Pancreas (tissue), 10 donors: ENCODE results near the gene PIGT. TPM values are rescaled to one million over a fixed set of nuclear protein-coding genes. Genes with fewer than 3 reads are reported as not detected.

Source experiments
- ATAC-seq, 4 donors: fragments of 200-7000 bp; cut with Tn5 transposase; one replicate each; pipeline versions ENCODE4 v1.8.0 to v1.9.1; 2020; ENCODE audit warnings: mild to moderate bottlenecking in 4 of 4, moderate library complexity in 4 of 4
- DNase-seq, 6 donors: peaks; one replicate each; pipeline ENCODE4 v3.0.0-alpha.2; 2020
- FAIRE-seq: peaks from 2 replicates; lab custom pipeline; 2012; peaks lifted over from hg19 to GRCh38; lab: Jason Lieb, UNC
- H3K27ac ChIP-seq, 4 donors: fragments of 200-600 bp; sonication (generic); 1 replicate in 3 of 4; 2 replicates in 1 of 4; pipeline versions ENCODE4 v1.5.0 to v1.8.0; 2020
- H3K27me3 ChIP-seq, 4 donors: fragments of 200-600 bp; one replicate each; pipeline ENCODE4 v1.8.0; 2021
- H3K36me3 ChIP-seq, 3 donors: fragments of 200-600 bp; sonication (generic) in 1 of 3; one replicate each; pipeline versions ENCODE4 v1.5.0 to v1.8.0; 2020 to 2021
- H3K4me1 ChIP-seq, 3 donors: fragments of 200-600 bp; one replicate each; pipeline ENCODE4 v1.8.0; 2021
- H3K4me3 ChIP-seq, 4 donors: fragments of 200-600 bp; sonication (generic) in 2 of 4; one replicate each; pipeline versions ENCODE4 v1.5.0 to v1.8.0; 2020 to 2021
- H3K9me3 ChIP-seq, 4 donors: fragments of 200-600 bp; one replicate each; pipeline ENCODE4 v1.8.0; 2021
- CTCF ChIP-seq, 4 donors: fragments of 200-600 bp; sonication (generic) in 3 of 4; IDR thresholded peaks; one replicate each; pipeline versions ENCODE4 v1.5.0 to v1.8.0; 2021; ENCODE audit warnings: antibody characterized with exemption in 4 of 4
- whole genome bisulfite sequencing, 2 donors: extraction: QIAGEN DNeasy Blood & Tissue Kit; methylation state at CpG; one replicate each; pipeline ENCODE4 v1.1.7; 2013; 5-methylcytosine and 5-hydroxymethylcytosine counted together
- intact Hi-C, 3 donors: fragments of 100-400 bp; cut with DNase I; formaldehyde crosslinking; loops; one replicate each; pipeline versions ENCODE4 v1.11.1 to v1.14.2; 2022
- polyA plus RNA-seq, 2 donors: library from polyadenylated mRNA; stranded (reverse); fragments of 200-250 nt; gene quantifications; one replicate each; pipeline ENCODE4 v1.2.3, GENCODE V29; 2013
- total RNA-seq, 6 donors: library from RNA; stranded (reverse); fragmentation: NEBNext Ultra II Directional in 4 of 6; extraction: Animal tissue kit (Norgen Biotek cat#: 25700) in 4 of 6; gene quantifications; one replicate each; pipeline versions ENCODE4 v1.2.1 to v1.2.4, GENCODE V29; 2021 to 2023
- donor health status: healthy with polysubstance abuse.
- donor health status: DM: no; HTN: no; CAD: no; lungs with moderate emphysema.
- donor health status: DM: no; HTN: no; CAD: no.
- donor health status: control.
- donor health status: control.
- donor health status: Bipolar disorder and iron deficiency.
- donor health status: DM: yes; HTN: yes; CAD: no.
- donor health status: DM: no; HTN: no; CAD: no.
- donor health status: DM: no; HTN: no; CAD: no.
- donor health status: DM: yes; HTN: yes; CAD: no.

Gene PIGT
- total and polyA plus RNA-seq, 8 donors = 35.3 to 69.1 (median 52.7) TPM

GRCh38 chr20:45394221-45395113 lies 21.5 kb upstream of the PIGT start:
- FAIRE-seq = no peak
- H3K4me3 ChIP-seq = no peak overlapping the region
- WGBS, 2 donors = 77 to 79% methylated on average over 21 of the region's 21 CpGs
- no peak for TF ChIP-seq CTCF (IDR thresholded peaks at IDR 0.05)
- peak in 1 of 6 donors; percentile 42 for DNase-seq
- H3K27me3 ChIP-seq = no peaks in the 10 kb centered on the region
- H3K27ac ChIP-seq = no peak overlapping the region
- intact Hi-C loops = no loop called here
- no peaks in the 10 kb centered on the region for H3K9me3 ChIP-seq
- H3K4me1 ChIP-seq = no peaks in the 10 kb centered on the region
- no peak for ATAC-seq
- H3K36me3 ChIP-seq = no peaks in the 10 kb centered on the region

GRCh38 chr20:45395114-45395415 lies 20.9 kb upstream of the PIGT start:
- Histone ChIP-seq H3K36me3 (no peaks in the 10 kb centered on the region), H3K4me3 (no peak overlapping the region), H3K27me3 (no peaks in the 10 kb centered on the region), H3K27ac (no peak overlapping the region), H3K9me3 (no peaks in the 10 kb centered on the region), H3K4me1 (no peaks in the 10 kb centered on the region)
- DNase-seq (no peak), ATAC-seq (no peak), FAIRE-seq (no peak)
- intact Hi-C loops = no loop called here
- WGBS, 2 donors = 79 to 83% methylated on average over 7 of the region's 7 CpGs
- no peak for TF ChIP-seq CTCF (IDR thresholded peaks at IDR 0.05)

GRCh38 chr20:45399018-45399417 lies 16.9 kb upstream of the PIGT start:
- no peak overlapping the region for H3K4me3 ChIP-seq
- WGBS, 2 donors = 97 to 98% methylated on average over 1 of the region's 1 CpG
- no peak for TF ChIP-seq CTCF (IDR thresholded peaks at IDR 0.05)
- no peaks in the 10 kb centered on the region for H3K4me1 ChIP-seq
- no peak overlapping the region for H3K27ac ChIP-seq
- ATAC-seq = no peak
- intact Hi-C loops = no loop called here
- no peak for DNase-seq
- no peak for FAIRE-seq
- H3K27me3 ChIP-seq = no peaks in the 10 kb centered on the region
- no peaks in the 10 kb centered on the region for H3K9me3 ChIP-seq
- no peaks in the 10 kb centered on the region for H3K36me3 ChIP-seq

- FAIRE-seq (no peak), ATAC-seq (no peak), DNase-seq (no peak)
- no peaks in the 10 kb centered on the region for H3K27me3 ChIP-seq
- no peaks in the 10 kb centered on the region for H3K36me3 ChIP-seq
- WGBS, 2 donors = 94 to 95% methylated on average over 6 of the region's 6 CpGs
- intact Hi-C loops = no loop called here
- H3K4me1 ChIP-seq = no peaks in the 10 kb centered on the region
- H3K9me3 ChIP-seq = no peaks in the 10 kb centered on the region
- no peak overlapping the region for H3K4me3 ChIP-seq
- no peak for TF ChIP-seq CTCF (IDR thresholded peaks at IDR 0.05)
- no peak overlapping the region for H3K27ac ChIP-seq
Observed at GRCh38 chr20:45400346-45401031, 15.5 kb upstream of the PIGT start.

GRCh38 chr20:45402946-45403345 lies 13.0 kb upstream of the PIGT start:
- TF ChIP-seq CTCF (IDR thresholded peaks at IDR 0.05) = no peak
- Histone ChIP-seq H3K27me3 (no peaks in the 10 kb centered on the region), H3K9me3 (no peaks in the 10 kb centered on the region), H3K36me3 (no peaks in the 10 kb centered on the region), H3K27ac (no peak overlapping the region), H3K4me3 (no peak overlapping the region), H3K4me1 (peaks cover 0 to 3% (median 0%) of the 10 kb centered on the region in 3 donors)
- DNase-seq = no peak
- ATAC-seq = no peak
- FAIRE-seq = no peak
- WGBS, 2 donors = 96 to 100% methylated on average over 1 of the region's 1 CpG
- intact Hi-C loops = no loop called here
